HepG2 (cell line): ENCODE data around the gene TACO1. TPM values are rescaled to one million over a fixed set of nuclear protein-coding genes. Genes with fewer than 3 reads are reported as not detected.

ENCODE experiments used
- ATAC-seq: fragments of 200-7000 bp; cut with Tn5 transposase; 3 replicates; pipeline ENCODE4 v1.9.1; 2020; ENCODE audit warnings: mild to moderate bottlenecking, moderate library complexity
- BruUV-seq: library from RNA; stranded (reverse); fragments of 400-500 nt; replicated peaks from 2 replicates; lab custom pipeline; 2021; lab: Mats Ljungman, UMichigan
- CTCF ChIA-PET: fragments of 300-600 bp; formaldehyde crosslinking; extraction: SDS; loops from one replicate; lab custom pipeline; 2021; ENCODE audit warnings: low total read pairs, inconsistent platforms, low intra/inter-chr PET ratio; lab: Yijun Ruan, JAX
- POLR2A ChIA-PET: fragments of 350-600 bp; sonication (Branson Sonifier 250); formaldehyde crosslinking; loops from one replicate; lab custom pipeline; 2020; ENCODE audit warnings: antibody characterized with exemption, inconsistent platforms; lab: Yijun Ruan, JAX
- DNase-seq: peaks from one replicate; pipeline ENCODE4 v3.0.0-alpha.2; 2015; ENCODE audit warnings: low spot score
- FAIRE-seq: peaks from 3 replicates; lab custom pipeline; 2011; peaks lifted over from hg19 to GRCh38; lab: Jason Lieb, UNC
- H2AFZ ChIP-seq: one replicate; pipeline ENCODE4 v1.6.1; 2011; ENCODE audit warnings: low read length, inconsistent platforms
- H3K27ac ChIP-seq: fragments of 300-600 bp; 3 replicates; pipeline ENCODE4 v1.8.0; 2011; ENCODE audit warnings: mixed run types, mild to moderate bottlenecking, mixed read lengths, low read length, inconsistent platforms; ENCODE audit not compliant: insufficient read depth; ENCODE audit errors: extremely low read length
- H3K27me3 ChIP-seq, 2 experiments: fragments of 200-600 bp in 1 of 2; 2 replicates in 1 of 2; 3 replicates in 1 of 2; pipeline versions ENCODE4 v1.6.0 to v1.8.0; 2011; ENCODE audit warnings: low read length in 2 of 2, mild to moderate bottlenecking in 2 of 2, moderate library complexity in 2 of 2, inconsistent platforms in 1 of 2; ENCODE audit not compliant: insufficient read depth in 2 of 2, control insufficient read depth in 1 of 2
- H3K36me3 ChIP-seq, 2 experiments: fragments of 200-600 bp in 1 of 2; replicated peaks in 1 of 2; 2 replicates in 1 of 2; 3 replicates in 1 of 2; pipeline versions ENCODE4 v1.5.1 to v1.8.0; 2011; ENCODE audit warnings: low read length in 2 of 2, inconsistent platforms in 1 of 2; ENCODE audit not compliant: insufficient read depth in 2 of 2, control insufficient read depth in 1 of 2
- H3K4me1 ChIP-seq: 2 replicates; pipeline ENCODE4 v1.5.1; 2012; ENCODE audit warnings: low read length, inconsistent platforms; ENCODE audit not compliant: insufficient read depth
- H3K4me2 ChIP-seq: 2 replicates; pipeline ENCODE4 v1.6.0; 2011; ENCODE audit warnings: low read depth, low read length, inconsistent platforms
- H3K4me3 ChIP-seq, 3 experiments: fragments of 200-600 bp in 1 of 3; sonication (generic), shearing (Covaris generic) in 1 of 3; replicated peaks in 1 of 3; 2 replicates each; pipeline ENCODE4 v1.5.1; 2011 to 2016; ENCODE audit warnings: low read length in 3 of 3, inconsistent platforms in 2 of 3, low read depth in 2 of 3, mild to moderate bottlenecking in 2 of 3, control low read depth in 1 of 3, mixed read lengths in 1 of 3; ENCODE audit not compliant: insufficient read depth in 1 of 3
- H3K79me2 ChIP-seq: one replicate; pipeline ENCODE4 v1.6.1; 2011; ENCODE audit warnings: low read length, inconsistent platforms; ENCODE audit not compliant: insufficient read depth
- H3K9ac ChIP-seq: 2 replicates; pipeline ENCODE4 v1.6.0; 2011; ENCODE audit warnings: mild to moderate bottlenecking, low read depth, low read length, inconsistent platforms; ENCODE audit not compliant: insufficient read depth
- H3K9me3 ChIP-seq: 2 replicates; pipeline ENCODE4 v1.5.1; 2012; ENCODE audit warnings: mild to moderate bottlenecking, low read length
- H4K20me1 ChIP-seq: 2 replicates; pipeline ENCODE4 v1.6.0; 2011; ENCODE audit warnings: inconsistent platforms, mild to moderate bottlenecking, low read length, moderate library complexity; ENCODE audit not compliant: insufficient read depth
- EP300 ChIP-seq, 3 experiments: sonication (generic) in 1 of 3; formaldehyde crosslinking in 1 of 3; IDR thresholded peaks; 2 replicates each; pipeline versions ENCODE4 v1.5.1 to v1.6.1; 2011 to 2020; ENCODE audit warnings: low read depth in 2 of 3, low read length in 2 of 3, borderline replicate concordance in 1 of 3, improper control_type of control experiment in 1 of 3, mild to moderate bottlenecking in 1 of 3, missing genetic modification reagents in 1 of 3, moderate library complexity in 1 of 3
- HOXA7 ChIP-seq: sonication (generic); formaldehyde crosslinking; IDR thresholded peaks from 2 replicates; pipeline ENCODE4 v1.8.1; 2022; ENCODE audit warnings: mild to moderate bottlenecking, missing genetic modification reagents, moderate library complexity
- SRSF4 ChIP-seq: fragments of 200-400 bp; formaldehyde crosslinking; IDR thresholded peaks from one replicate; pipeline ENCODE4 v1.6.1; 2018; ENCODE audit warnings: mild to moderate bottlenecking, low read depth, low read length, moderate library complexity; ENCODE audit not compliant: poor library complexity, severe bottlenecking
- WIZ ChIP-seq: sonication (generic); formaldehyde crosslinking; IDR thresholded peaks from 2 replicates; pipeline ENCODE4 v1.5.1; 2020; ENCODE audit warnings: mild to moderate bottlenecking, missing genetic modification reagents
- ZBTB10 ChIP-seq: sonication (generic); formaldehyde crosslinking; IDR thresholded peaks from 2 replicates; pipeline ENCODE4 v1.4.0; 2020; ENCODE audit warnings: missing genetic modification reagents, borderline replicate concordance
- ZNF282 ChIP-seq: fragments of 450-650 bp; IDR thresholded peaks from 2 replicates; pipeline ENCODE4 v1.6.1; 2018; ENCODE audit not compliant: partially characterized antibody
- ZNF337 ChIP-seq: sonication (generic); formaldehyde crosslinking; IDR thresholded peaks from 2 replicates; pipeline ENCODE4 v1.5.1; 2020; ENCODE audit warnings: missing genetic modification reagents, low read depth, mild to moderate bottlenecking, borderline replicate concordance
- ZNF564 ChIP-seq: sonication (generic); formaldehyde crosslinking; IDR thresholded peaks from 2 replicates; pipeline ENCODE4 v1.8.1; 2023; ENCODE audit warnings: mild to moderate bottlenecking, missing genetic modification reagents
- WGBS: methylation state at CpG from one replicate; pipeline ENCODE4 v1.1.6; 2017; ENCODE audit warnings: low lambda C conversion rate; 5-methylcytosine and 5-hydroxymethylcytosine counted together
- in situ Hi-C: cut with HindIII; loops from 2 replicates; pipeline ENCODE4 v1.10.0; 2017; ENCODE audit warnings: low pct_unique_long_range_greater_than_20kb; ENCODE audit not compliant: extremely low pct_ligation_motif_present
- intact Hi-C: fragments of 100-400 bp; cut with micrococcal nuclease; formaldehyde crosslinking; loops from one replicate; pipeline ENCODE4 v1.10.0; 2022; ENCODE audit not compliant: unreplicated experiment
- polyA plus RNA-seq, 8 experiments: library from polyadenylated mRNA; depleted of rRNA in 3 of 8; stranded (reverse) in 7 of 8; unstranded in 1 of 8; fragments of >200 nt; fragmentation: Illumina TruSeq in 4 of 8; extraction: Trizol in 4 of 8; gene quantifications; 2 replicates each; pipeline versions ENCODE4 v1.2.1 to v1.2.3, GENCODE V29; 2011 to 2016; ENCODE audit warnings: low read depth in 4 of 8, missing spikeins in 1 of 8, mixed read lengths in 1 of 8; ENCODE audit not compliant: insufficient read depth in 1 of 8
- total RNA-seq, 5 experiments: library from RNA; depleted of rRNA; stranded (reverse); fragments of >200 nt; fragmentation: Illumina TruSeq; extraction: Trizol; gene quantifications; 2 replicates each; pipeline ENCODE4 v1.2.3, GENCODE V29; 2016; ENCODE audit warnings: low read depth in 1 of 5
- TF ChIP-seq, protein P1 (sequence below): sonication (generic); formaldehyde crosslinking; IDR thresholded peaks from 2 replicates; pipeline ENCODE4 v1.4.0; 2020; ENCODE audit warnings: low read depth, missing genetic modification reagents
- TF ChIP-seq, protein P2 (sequence below): sonication (generic); formaldehyde crosslinking; conservative IDR thresholded peaks from 2 replicates; pipeline ENCODE4 v1.4.0; 2020; ENCODE audit warnings: mild to moderate bottlenecking, missing genetic modification reagents, moderate library complexity

TACO1 gene
- total and polyA plus RNA-seq, 2 of the 13 experiments (the other 11 are each of a cell fraction or from before 2014, with no cell fraction given): 34.7 to 53.6 TPM

- intact Hi-C loops: loop anchor here (5.0 kb wide), 1 partner anchor 34 kb away; no protein-coding TSS in a partner anchor
- ChIA-PET CTCF (interaction anchor here (3.0 kb wide), 1 partner anchor 186 kb away, joined by 40 read pairs; no protein-coding TSS in a partner anchor), POLR2A (interaction anchor here (0.9 to 2.8 kb wide), 4 partner anchors 9 to 33 kb away, joined by 4 to 19 read pairs (median 7); partner anchors contain the start of genes MAP3K3 and TACO1)
- TF ChIP-seq EP300 (IDR thresholded peaks at IDR 0.05; ENCODE audit: low read depth in 2 of 2, low read length in 2 of 2) (no peak), EP300 (CRISPR knock-in tag; IDR thresholded peaks at IDR 0.05; ENCODE audit: borderline replicate concordance) (no peak), SRSF4 (no peak), ZNF337 (CRISPR knock-in tag) (no peak), ZNF564 (CRISPR knock-in tag) (no peak), ZBTB10 (no peak), HOXA7 (no peak), WIZ (no peak), ZNF282 (no peak)
- TF ChIP-seq, protein P1, sequence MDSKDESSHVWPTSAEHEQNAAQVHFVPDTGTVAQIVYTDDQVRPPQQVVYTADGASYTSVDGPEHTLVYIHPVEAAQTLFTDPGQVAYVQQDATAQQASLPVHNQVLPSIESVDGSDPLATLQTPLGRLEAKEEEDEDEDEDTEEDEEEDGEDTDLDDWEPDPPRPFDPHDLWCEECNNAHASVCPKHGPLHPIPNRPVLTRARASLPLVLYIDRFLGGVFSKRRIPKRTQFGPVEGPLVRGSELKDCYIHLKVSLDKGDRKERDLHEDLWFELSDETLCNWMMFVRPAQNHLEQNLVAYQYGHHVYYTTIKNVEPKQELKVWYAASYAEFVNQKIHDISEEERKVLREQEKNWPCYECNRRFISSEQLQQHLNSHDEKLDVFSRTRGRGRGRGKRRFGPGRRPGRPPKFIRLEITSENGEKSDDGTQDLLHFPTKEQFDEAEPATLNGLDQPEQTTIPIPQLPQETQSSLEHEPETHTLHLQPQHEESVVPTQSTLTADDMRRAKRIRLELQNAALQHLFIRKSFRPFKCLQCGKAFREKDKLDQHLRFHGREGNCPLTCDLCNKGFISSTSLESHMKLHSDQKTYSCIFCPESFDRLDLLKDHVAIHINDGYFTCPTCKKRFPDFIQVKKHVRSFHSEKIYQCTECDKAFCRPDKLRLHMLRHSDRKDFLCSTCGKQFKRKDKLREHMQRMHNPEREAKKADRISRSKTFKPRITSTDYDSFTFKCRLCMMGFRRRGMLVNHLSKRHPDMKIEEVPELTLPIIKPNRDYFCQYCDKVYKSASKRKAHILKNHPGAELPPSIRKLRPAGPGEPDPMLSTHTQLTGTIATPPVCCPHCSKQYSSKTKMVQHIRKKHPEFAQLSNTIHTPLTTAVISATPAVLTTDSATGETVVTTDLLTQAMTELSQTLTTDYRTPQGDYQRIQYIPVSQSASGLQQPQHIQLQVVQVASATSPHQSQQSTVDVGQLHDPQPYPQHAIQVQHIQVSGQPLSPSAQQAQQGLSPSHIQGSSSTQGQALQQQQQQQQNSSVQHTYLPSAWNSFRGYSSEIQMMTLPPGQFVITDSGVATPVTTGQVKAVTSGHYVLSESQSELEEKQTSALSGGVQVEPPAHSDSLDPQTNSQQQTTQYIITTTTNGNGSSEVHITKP (CRISPR knock-in tag): no peak
- TF ChIP-seq, protein P2, sequence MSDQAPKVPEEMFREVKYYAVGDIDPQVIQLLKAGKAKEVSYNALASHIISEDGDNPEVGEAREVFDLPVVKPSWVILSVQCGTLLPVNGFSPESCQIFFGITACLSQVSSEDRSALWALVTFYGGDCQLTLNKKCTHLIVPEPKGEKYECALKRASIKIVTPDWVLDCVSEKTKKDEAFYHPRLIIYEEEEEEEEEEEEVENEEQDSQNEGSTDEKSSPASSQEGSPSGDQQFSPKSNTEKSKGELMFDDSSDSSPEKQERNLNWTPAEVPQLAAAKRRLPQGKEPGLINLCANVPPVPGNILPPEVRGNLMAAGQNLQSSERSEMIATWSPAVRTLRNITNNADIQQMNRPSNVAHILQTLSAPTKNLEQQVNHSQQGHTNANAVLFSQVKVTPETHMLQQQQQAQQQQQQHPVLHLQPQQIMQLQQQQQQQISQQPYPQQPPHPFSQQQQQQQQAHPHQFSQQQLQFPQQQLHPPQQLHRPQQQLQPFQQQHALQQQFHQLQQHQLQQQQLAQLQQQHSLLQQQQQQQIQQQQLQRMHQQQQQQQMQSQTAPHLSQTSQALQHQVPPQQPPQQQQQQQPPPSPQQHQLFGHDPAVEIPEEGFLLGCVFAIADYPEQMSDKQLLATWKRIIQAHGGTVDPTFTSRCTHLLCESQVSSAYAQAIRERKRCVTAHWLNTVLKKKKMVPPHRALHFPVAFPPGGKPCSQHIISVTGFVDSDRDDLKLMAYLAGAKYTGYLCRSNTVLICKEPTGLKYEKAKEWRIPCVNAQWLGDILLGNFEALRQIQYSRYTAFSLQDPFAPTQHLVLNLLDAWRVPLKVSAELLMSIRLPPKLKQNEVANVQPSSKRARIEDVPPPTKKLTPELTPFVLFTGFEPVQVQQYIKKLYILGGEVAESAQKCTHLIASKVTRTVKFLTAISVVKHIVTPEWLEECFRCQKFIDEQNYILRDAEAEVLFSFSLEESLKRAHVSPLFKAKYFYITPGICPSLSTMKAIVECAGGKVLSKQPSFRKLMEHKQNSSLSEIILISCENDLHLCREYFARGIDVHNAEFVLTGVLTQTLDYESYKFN: no peak
- TF ChIP-seq, all 625 proteins: peak for 0
- ATAC-seq: no peak
- Histone ChIP-seq H3K79me2 (no peaks in the 10 kb centered on the region), H3K4me3 (no peak overlapping the region), H2AFZ (no peak overlapping the region), H3K4me1 (no peaks in the 10 kb centered on the region), H3K36me3 (peaks cover 13 to 22% of the 10 kb centered on the region in 2 experiments), H4K20me1 (no peaks in the 10 kb centered on the region), H3K4me2 (no peak overlapping the region), H3K9ac (no peak overlapping the region), H3K27me3 (no peaks in the 10 kb centered on the region), H3K27ac (no peak overlapping the region), H3K9me3 (no peaks in the 10 kb centered on the region)
- 100% methylated on average over 3 of the region's 3 CpGs for WGBS
- no peak for FAIRE-seq
- no TSS peak for BruUV-seq
- no peak for DNase-seq
- in situ Hi-C loops: loop anchor here (5.0 kb wide), 1 partner anchor 189 kb away; no protein-coding TSS in a partner anchor
Measured at GRCh38 chr17:63611354-63611753, 10.7 kb downstream of the TACO1 start.
